GM12892 (cell line): ENCODE measurements around the gene RPL28.
A peak's percentile ranks its signal among the peaks of the same experiment; 100 is the strongest.

ENCODE experiments used
- POLR2A ChIP-seq: IDR thresholded peaks from 2 replicates; pipeline ENCODE4 v1.6.1; 2011; ENCODE audit warnings: low read depth, low read length, control low read depth
- POLR2AphosphoS5 ChIP-seq: IDR thresholded peaks from 2 replicates; pipeline ENCODE4 v1.6.1; 2011; ENCODE audit warnings: low read depth, low read length, control low read depth

- TF ChIP-seq POLR2A (0 out of 2 replicates have a peak, but pooled peaks have one; percentile 24), POLR2AphosphoS5 (peak; percentile 71)
Measured at GRCh38 chr19:55391191-55391670, 5.5 kb downstream of the RPL28 start.
